Hippocampal formation (tissue), 2 donors: ENCODE results near the gene GALNT10.
A peak's percentile ranks its signal among the peaks of the same experiment; 100 is the strongest.

Experiments used
- DNase-seq, 2 donors: peaks; one replicate each; lab custom pipeline; 2025; lab: John Stamatoyannopoulos, UW

The GALNT10 gene

GRCh38 chr5:154295551-154295950 lies 105.0 kb downstream of the GALNT10 start:
- no peak for DNase-seq

GRCh38 chr5:154296525-154297159 lies 106.1 kb downstream of the GALNT10 start:
- no peak for DNase-seq

- no peak for DNase-seq
Observed at GRCh38 chr5:154298065-154298464, 107.5 kb downstream of the GALNT10 start.

GRCh38 chr5:154300207-154300883 lies 109.8 kb downstream of the GALNT10 start:
- DNase-seq = no peak

GRCh38 chr5:154301726-154302125 lies 111.2 kb downstream of the GALNT10 start:
- no peak for DNase-seq

- peak; percentile 56 to 68 for DNase-seq
Observed at GRCh38 chr5:154302161-154302560, 111.6 kb downstream of the GALNT10 start.

- no peak for DNase-seq
Observed at GRCh38 chr5:154303133-154303532, 112.6 kb downstream of the GALNT10 start.

- DNase-seq = no peak
Observed at GRCh38 chr5:154308443-154309370, 118.2 kb downstream of the GALNT10 start.

GRCh38 chr5:154309371-154309745 lies 118.8 kb downstream of the GALNT10 start:
- no peak for DNase-seq

- no peak for DNase-seq
Observed at GRCh38 chr5:154309805-154310204, 119.3 kb downstream of the GALNT10 start.

- DNase-seq = no peak
Observed at GRCh38 chr5:154311362-154311761, 120.8 kb downstream of the GALNT10 start.

- no peak for DNase-seq
Observed at GRCh38 chr5:154312000-154312399, 121.5 kb downstream of the GALNT10 start.

GRCh38 chr5:154312576-154312975 lies 122.0 kb downstream of the GALNT10 start:
- no peak for DNase-seq

- DNase-seq = no peak
Observed at GRCh38 chr5:154313360-154314017, 123.0 kb downstream of the GALNT10 start.

- no peak for DNase-seq
Observed at GRCh38 chr5:154315196-154315595, 124.7 kb downstream of the GALNT10 start.

- no peak for DNase-seq
Observed at GRCh38 chr5:154315756-154316155, 125.2 kb downstream of the GALNT10 start.

- DNase-seq = no peak
Observed at GRCh38 chr5:154316223-154316935, 125.8 kb downstream of the GALNT10 start.

GRCh38 chr5:154317916-154318315 lies 127.4 kb downstream of the GALNT10 start:
- no peak for DNase-seq

GRCh38 chr5:154318691-154319090 lies 128.2 kb downstream of the GALNT10 start:
- no peak for DNase-seq

- no peak for DNase-seq
Observed at GRCh38 chr5:154319736-154320135, 129.2 kb downstream of the GALNT10 start.
